ENCODE data around the gene NRROS. TPM values are rescaled to one million over a fixed set of nuclear protein-coding genes. Genes with fewer than 3 reads are reported as not detected.
A peak's percentile ranks its signal among the peaks of the same experiment; 100 is the strongest.

The NRROS gene
- total and polyA plus RNA-seq, 10 of the 15 experiments (the other 5 are each of a cell fraction or from before 2014, with no cell fraction given), result 0.35 to 42.2 (median 12.6) TPM

GRCh38 chr3:196638861-196639482 lies 522 bp upstream of the NRROS start:
- Histone ChIP-seq H3K4me2 (ENCODE audit: control insufficient read depth, insufficient read depth) (peak overlapping the region; percentile 99), H3K4me3 (peak overlapping the region; percentile 78), H3K27ac (ENCODE audit: control insufficient read depth, insufficient read depth) (peak overlapping the region; percentile 99), H3K79me2 (ENCODE audit: control insufficient read depth, insufficient read depth, low read length) (peaks cover 57% of the 10 kb centered on the region), H3K9ac (ENCODE audit: control insufficient read depth, insufficient read depth, low read length) (peak overlapping the region; percentile 99), H4K20me1 (ENCODE audit: control insufficient read depth, insufficient read depth) (no peaks in the 10 kb centered on the region), H3K4me1 (ENCODE audit: control insufficient read depth, insufficient read depth, low read length) (peaks cover 43% of the 10 kb centered on the region), H3K9me3 (replicated peaks; ENCODE audit: control insufficient read depth, insufficient read depth, low read length) (no peaks in the 10 kb centered on the region; the same call in 2 of the 3 replicates), H2AFZ (ENCODE audit: control insufficient read depth, low read depth, low read length) (peak overlapping the region; percentile 89), H3K27me3 (replicated peaks in 1 of 2; ENCODE audit: control insufficient read depth in 2 of 2, insufficient read depth in 2 of 2, low read length in 1 of 2) (no peaks in the 10 kb centered on the region), H3K36me3 (ENCODE audit: control insufficient read depth in 2 of 2, insufficient read depth in 2 of 2, low read length in 1 of 2) (peaks cover 0 to 3% of the 10 kb centered on the region in 2 experiments; a peak in 1 of 4 replicates)
- RAD21 ChIA-PET (ENCODE audit: unreplicated experiment), result interaction anchor here (1.1 to 1.9 kb wide), 3 partner anchors 45 to 101 kb away, joined by 3 to 5 read pairs (median 3); partner anchors contain the start of gene PAK2
- no peak for ATAC-seq
- CTCF ChIA-PET, result interaction anchor here (0.8 to 7.9 kb wide), 6 partner anchors 12 to 196 kb away, joined by 3 to 64 read pairs (median 5); no protein-coding TSS in a partner anchor
- SMC1A ChIA-PET (ENCODE audit: uncharacterized antibody, unreplicated experiment), result interaction anchor here (1.1 to 7.6 kb wide), 6 partner anchors 8 to 48 kb away, joined by 3 to 82 read pairs (median 4); no protein-coding TSS in a partner anchor
- intact Hi-C loops (cut with micrococcal nuclease; ENCODE audit: unreplicated experiment) (no loop called here), in situ Hi-C loops (cut with MboI) (no loop called here)
- 22% methylated on average over 19 of the region's 19 CpGs for WGBS (ENCODE audit: insufficient coverage, insufficient replicate concordance, low lambda C conversion rate, missing lambda C conversion rate)
- no peak for DNase-seq (ENCODE audit: low read depth, low spot score)
- FAIRE-seq, result no peak
- BruUV-seq (replicated peaks), result TSS peak; percentile 47
- TF ChIP-seq MLLT1 (IDR thresholded peaks at IDR 0.05) (peak; percentile 83), ZNF687 (IDR thresholded peaks at IDR 0.05) (0 out of 2 replicates have a peak, but pooled peaks have one; percentile 22), POLR2A (IDR thresholded peaks at IDR 0.05; ENCODE audit: low read depth, low read length) (no peak), PAX5 (IDR thresholded peaks at IDR 0.05; ENCODE audit: borderline replicate concordance, low read depth, low read length) (no peak), BACH1 (IDR thresholded peaks at IDR 0.05; ENCODE audit: borderline replicate concordance) (peak; percentile 15; the same call in 1 of the 2 replicates), ZBTB40 (IDR thresholded peaks at IDR 0.05; ENCODE audit: borderline replicate concordance) (peak; percentile 18; the same call in 1 of the 2 replicates)
- POLR2A ChIA-PET, result interaction anchor here (1.3 to 4.6 kb wide), 2 partner anchors 8 to 16 kb away, joined by 3 to 59 read pairs; no protein-coding TSS in a partner anchor

Measured in GM12878 (cell line).